ENCODE data around the gene SMC2.

The SMC2 gene

GRCh38 chr9:104107799-104108198, 13.7 kb downstream of the SMC2 start:
- DNase-seq, result no peak

- DNase-seq, result no peak
These were observed 14.2 kb downstream of the SMC2 start for GRCh38 chr9:104108315-104108714.

GRCh38 chr9:104110509-104110908, 16.4 kb downstream of the SMC2 start:
- DNase-seq, result no peak

- DNase-seq, result no peak
These were observed 24.8 kb downstream of the SMC2 start for GRCh38 chr9:104118916-104119315.

GRCh38 chr9:104121022-104121421, 26.9 kb downstream of the SMC2 start:
- no peak for DNase-seq

- DNase-seq, result no peak
These were observed 44.2 kb downstream of the SMC2 start for GRCh38 chr9:104138243-104138868.

GRCh38 chr9:104142799-104143549, 48.9 kb downstream of the SMC2 start:
- no peak for DNase-seq

GRCh38 chr9:104143550-104143910, 49.4 kb downstream of the SMC2 start:
- no peak for DNase-seq

- DNase-seq, result no peak
These were observed 50.2 kb downstream of the SMC2 start for GRCh38 chr9:104144336-104144735.

- DNase-seq, result no peak
These were observed 79.0 kb downstream of the SMC2 start for GRCh38 chr9:104173067-104173466.

- DNase-seq, result peak; percentile 18
These were observed 83.0 kb downstream of the SMC2 start for GRCh38 chr9:104177003-104177611.

- DNase-seq, result no peak
These were observed 83.6 kb downstream of the SMC2 start for GRCh38 chr9:104177676-104178075.

Measured in NCI-H1105 (cell line).